ENCODE data around the gene GABRG3. TPM values are rescaled to one million over a fixed set of nuclear protein-coding genes. Genes with fewer than 3 reads are reported as not detected.

Gene GABRG3
- total and polyA plus RNA-seq, 2 of the 4 experiments (the other 2 are of a cell fraction) = not detected

GRCh38 chr15:27549746-27550145 is 578.8 kb downstream of the GABRG3 start:
- Histone ChIP-seq H3K9me3 (ENCODE audit: control insufficient read depth, insufficient read depth, low read length) (peaks cover 27% of the 10 kb centered on the region), H2BK15ac (ENCODE audit: low read depth, low read length) (no peak overlapping the region), H4K20me1 (ENCODE audit: insufficient read depth, low read length) (no peaks in the 10 kb centered on the region), H3K4me3 (ENCODE audit: insufficient read depth, low read depth, low read length) (no peak overlapping the region), H2AK9ac (replicated peaks; ENCODE audit: low read depth, low read length, poor library complexity) (no peak overlapping the region), H3K9ac (ENCODE audit: low read depth, low read length) (no peak overlapping the region), H3K4ac (ENCODE audit: low read depth, low read length) (no peak overlapping the region), H3K56ac (ENCODE audit: extremely low read depth, insufficient read depth, low read length) (no peak overlapping the region), H2BK20ac (ENCODE audit: low read depth, low read length) (no peak overlapping the region), H3K4me1 (ENCODE audit: control insufficient read depth, insufficient read depth, low read length) (no peaks in the 10 kb centered on the region), H2BK120ac (ENCODE audit: low read depth, low read length) (no peak overlapping the region), H2AFZ (replicated peaks; ENCODE audit: low read length, poor library complexity) (no peak overlapping the region), H3K27ac (ENCODE audit: insufficient read depth, low read length) (no peak overlapping the region), H4K91ac (ENCODE audit: insufficient read depth, low read depth, low read length) (no peak overlapping the region), H3K18ac (ENCODE audit: low read depth, low read length) (no peak overlapping the region), H3K14ac (replicated peaks; ENCODE audit: low read depth, low read length) (no peak overlapping the region), H3K36me3 (ENCODE audit: control insufficient read depth, insufficient read depth, low read length) (no peaks in the 10 kb centered on the region), H3K9me1 (ENCODE audit: insufficient read depth, low read length) (no peaks in the 10 kb centered on the region), H3K23ac (ENCODE audit: low read depth, low read length) (no peak overlapping the region), H2BK5ac (ENCODE audit: low read depth, low read length, poor library complexity, severe bottlenecking) (no peak overlapping the region), H3K4me2 (ENCODE audit: low read depth, low read length) (no peak overlapping the region), H2AK5ac (ENCODE audit: low read depth, low read length) (no peak overlapping the region), H4K5ac (ENCODE audit: low read depth, low read length) (no peak overlapping the region), H3K27me3 (ENCODE audit: control insufficient read depth, insufficient read depth, low read length) (no peaks in the 10 kb centered on the region), H4K8ac (ENCODE audit: low read depth in 2 of 2, low read length in 2 of 2) (no peak overlapping the region), H3K79me1 (ENCODE audit: low read depth in 1 of 2, low read length in 2 of 2) (no peaks in the 10 kb centered on the region)
- ChIA-PET CTCF (no interaction called here), POLR2A (ENCODE audit: unreplicated experiment) (no interaction called here)
- TF ChIP-seq POLR2A (IDR thresholded peaks at IDR 0.05; ENCODE audit: low read depth, low read length) = no peak
- no peak for TF ChIP-seq FOS (IDR thresholded peaks at IDR 0.05; ENCODE audit: low read depth, low read length)
- TF ChIP-seq, protein P1, sequence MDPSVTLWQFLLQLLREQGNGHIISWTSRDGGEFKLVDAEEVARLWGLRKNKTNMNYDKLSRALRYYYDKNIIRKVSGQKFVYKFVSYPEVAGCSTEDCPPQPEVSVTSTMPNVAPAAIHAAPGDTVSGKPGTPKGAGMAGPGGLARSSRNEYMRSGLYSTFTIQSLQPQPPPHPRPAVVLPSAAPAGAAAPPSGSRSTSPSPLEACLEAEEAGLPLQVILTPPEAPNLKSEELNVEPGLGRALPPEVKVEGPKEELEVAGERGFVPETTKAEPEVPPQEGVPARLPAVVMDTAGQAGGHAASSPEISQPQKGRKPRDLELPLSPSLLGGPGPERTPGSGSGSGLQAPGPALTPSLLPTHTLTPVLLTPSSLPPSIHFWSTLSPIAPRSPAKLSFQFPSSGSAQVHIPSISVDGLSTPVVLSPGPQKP (IDR thresholded peaks at IDR 0.05; ENCODE audit: borderline replicate concordance, low read depth, low read length) = no peak
- no peak for TF ChIP-seq RAD21 (IDR thresholded peaks at IDR 0.05; ENCODE audit: low read length)
- TF ChIP-seq NFE2L2 (IDR thresholded peaks at IDR 0.05; ENCODE audit: low read depth, low read length) = no peak
- no peak for TF ChIP-seq MAFK (IDR thresholded peaks at IDR 0.05; ENCODE audit: low read depth, low read length)
- no peak for TF ChIP-seq CTCF (conservative IDR thresholded peaks at IDR 0.05; ENCODE audit: low read depth, low read length)
- dilution Hi-C loops (cut with HindIII; ENCODE audit: low sequenced_read_pairs, unreplicated experiment) (no loop called here), intact Hi-C loops (cut with micrococcal nuclease) (no loop called here), in situ Hi-C loops (cut with MboI; ENCODE audit: low sequenced_read_pairs) (no loop called here)
- ATAC-seq (ENCODE audit: low read depth) = no peak
- no TSS peak for BruUV-seq (replicated peaks)
- WGBS, 2 experiments (ENCODE audit: extremely low coverage in 2 of 2, insufficient read length in 1 of 2) = 25% methylated on average over 2 of the region's 4 CpGs; no CpG with 5 or more reads in 1 of the 2 experiments
- DNase-seq = no peak

Data from IMR-90 (cell line).